PC-3 (cell line): ENCODE measurements around the gene UCP2.

Experiments
- EZH2 ChIP-seq: fragments of 300-600 bp; sonication (generic); IDR thresholded peaks from one replicate; pipeline ENCODE4 v1.6.1; 2017; ENCODE audit warnings: antibody characterized with exemption, mild to moderate bottlenecking, low read length; ENCODE audit not compliant: unreplicated experiment
- EZH2phosphoT487 ChIP-seq: fragments of 300-600 bp; sonication (generic); IDR thresholded peaks from 2 replicates; pipeline ENCODE4 v1.6.1; 2018; ENCODE audit warnings: mild to moderate bottlenecking, antibody characterized with exemption, low read length, borderline replicate concordance
- TF ChIP-seq, protein P1 (sequence below): fragments of 300-600 bp; sonication (generic); conservative IDR thresholded peaks from 2 replicates; pipeline ENCODE4 v1.5.1; 2017; ENCODE audit warnings: antibody characterized with exemption, low read depth, mild to moderate bottlenecking, low read length

- TF ChIP-seq, protein P1, sequence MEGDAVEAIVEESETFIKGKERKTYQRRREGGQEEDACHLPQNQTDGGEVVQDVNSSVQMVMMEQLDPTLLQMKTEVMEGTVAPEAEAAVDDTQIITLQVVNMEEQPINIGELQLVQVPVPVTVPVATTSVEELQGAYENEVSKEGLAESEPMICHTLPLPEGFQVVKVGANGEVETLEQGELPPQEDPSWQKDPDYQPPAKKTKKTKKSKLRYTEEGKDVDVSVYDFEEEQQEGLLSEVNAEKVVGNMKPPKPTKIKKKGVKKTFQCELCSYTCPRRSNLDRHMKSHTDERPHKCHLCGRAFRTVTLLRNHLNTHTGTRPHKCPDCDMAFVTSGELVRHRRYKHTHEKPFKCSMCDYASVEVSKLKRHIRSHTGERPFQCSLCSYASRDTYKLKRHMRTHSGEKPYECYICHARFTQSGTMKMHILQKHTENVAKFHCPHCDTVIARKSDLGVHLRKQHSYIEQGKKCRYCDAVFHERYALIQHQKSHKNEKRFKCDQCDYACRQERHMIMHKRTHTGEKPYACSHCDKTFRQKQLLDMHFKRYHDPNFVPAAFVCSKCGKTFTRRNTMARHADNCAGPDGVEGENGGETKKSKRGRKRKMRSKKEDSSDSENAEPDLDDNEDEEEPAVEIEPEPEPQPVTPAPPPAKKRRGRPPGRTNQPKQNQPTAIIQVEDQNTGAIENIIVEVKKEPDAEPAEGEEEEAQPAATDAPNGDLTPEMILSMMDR, result no peak
- no peak for TF ChIP-seq EZH2
- TF ChIP-seq EZH2phosphoT487, result no peak
These were observed 12.6 kb upstream of the UCP2 start for GRCh38 chr11:73995247-73995646.
